Fibroblast of lung (primary cell): ENCODE measurements around the gene SHKBP1.

Experiments
- CTCF ChIP-seq, 2 donors: IDR thresholded peaks in 1 of 2; conservative IDR thresholded peaks in 1 of 2; 1 replicate in 1 of 2; 2 replicates in 1 of 2; pipeline ENCODE4 v1.5.1; 2011 to 2012; ENCODE audit warnings: low read length in 2 of 2, control low read depth in 1 of 2, inconsistent platforms in 1 of 2, low read depth in 1 of 2, mild to moderate bottlenecking in 1 of 2
- EZH2 ChIP-seq: IDR thresholded peaks from 2 replicates; pipeline ENCODE4 v1.5.1; 2012; ENCODE audit warnings: low read length, control low read depth, mild to moderate bottlenecking; ENCODE audit errors: missing control alignments

GRCh38 chr19:40582467-40582866 is 5.8 kb downstream of the SHKBP1 start:
- TF ChIP-seq CTCF (conservative IDR thresholded peaks at IDR 0.05 in 1 of 2, IDR thresholded peaks at IDR 0.05 in 1 of 2; ENCODE audit: low read depth in 1 of 2, low read length in 2 of 2) (no peak), EZH2 (no peak)
